Activated CD8-positive, alpha-beta memory T cell treated with anti-CD3 and anti-CD28 coated beads, Interleukin-2, amount 50 U/mL, for 4 hours (primary cell): ENCODE results near the gene ITPKB.

Experiments
- DNase-seq: peaks from one replicate; pipeline ENCODE4 v3.0.0-alpha.2; 2020

The ITPKB gene

GRCh38 chr1:226663327-226663704 lies 75.8 kb downstream of the ITPKB start:
- no peak for DNase-seq

GRCh38 chr1:226662642-226663326 lies 76.3 kb downstream of the ITPKB start:
- peak; percentile 78 for DNase-seq

GRCh38 chr1:226661965-226662364 lies 77.1 kb downstream of the ITPKB start:
- no peak for DNase-seq

GRCh38 chr1:226661271-226661670 lies 77.8 kb downstream of the ITPKB start:
- no peak for DNase-seq

GRCh38 chr1:226660410-226661182 lies 78.5 kb downstream of the ITPKB start:
- no peak for DNase-seq

GRCh38 chr1:226659641-226660040 lies 79.4 kb downstream of the ITPKB start:
- DNase-seq = no peak

GRCh38 chr1:226659136-226659535 lies 79.9 kb downstream of the ITPKB start:
- no peak for DNase-seq

GRCh38 chr1:226658546-226659125 lies 80.4 kb downstream of the ITPKB start:
- no peak for DNase-seq

GRCh38 chr1:226657895-226658545 lies 81.1 kb downstream of the ITPKB start:
- no peak for DNase-seq

GRCh38 chr1:226656601-226657277 lies 82.3 kb downstream of the ITPKB start:
- no peak for DNase-seq

GRCh38 chr1:226656201-226656600 lies 82.9 kb downstream of the ITPKB start:
- no peak for DNase-seq

- no peak for DNase-seq
Observed at GRCh38 chr1:226655251-226656163, 83.6 kb downstream of the ITPKB start.

GRCh38 chr1:226654668-226655055 lies 84.4 kb downstream of the ITPKB start:
- no peak for DNase-seq

- DNase-seq = no peak
Observed at GRCh38 chr1:226654046-226654667, 84.9 kb downstream of the ITPKB start.

GRCh38 chr1:226653311-226653921 lies 85.7 kb downstream of the ITPKB start:
- peak; percentile 52 for DNase-seq

- no peak for DNase-seq
Observed at GRCh38 chr1:226652613-226653012, 86.5 kb downstream of the ITPKB start.

- no peak for DNase-seq
Observed at GRCh38 chr1:226651732-226652105, 87.4 kb downstream of the ITPKB start.

GRCh38 chr1:226651041-226651731 lies 87.9 kb downstream of the ITPKB start:
- DNase-seq = no peak

GRCh38 chr1:226650236-226650841 lies 88.7 kb downstream of the ITPKB start:
- DNase-seq = no peak

GRCh38 chr1:226649780-226650179 lies 89.3 kb downstream of the ITPKB start:
- peak; percentile 54 for DNase-seq
